Hepatocyte (in vitro differentiated cells): Measurements from ENCODE around the gene SLC29A3. TPM values are rescaled to one million over a fixed set of nuclear protein-coding genes. Genes with fewer than 3 reads are reported as not detected.

ENCODE experiments used
- DNase-seq: peaks from one replicate; pipeline ENCODE4 v3.0.0-alpha.2; 2016; ENCODE audit warnings: low spot score
- H2AFZ ChIP-seq: fragments of 200-600 bp; sonication (generic); 2 replicates; pipeline ENCODE4 v1.6.0; 2016; ENCODE audit warnings: antibody characterized with exemption, mild to moderate bottlenecking
- H3K27ac ChIP-seq: fragments of 200-600 bp; sonication (generic); 2 replicates; pipeline ENCODE4 v1.5.1; 2016; ENCODE audit warnings: mild to moderate bottlenecking
- H3K27me3 ChIP-seq: fragments of 200-600 bp; sonication (generic); 2 replicates; pipeline ENCODE4 v1.6.1; 2016
- H3K36me3 ChIP-seq: fragments of 200-600 bp; sonication (generic); replicated peaks from 2 replicates; pipeline ENCODE4 v1.5.1; 2016; ENCODE audit warnings: low read depth; ENCODE audit not compliant: insufficient read depth
- H3K4me1 ChIP-seq: fragments of 200-600 bp; sonication (generic); 2 replicates; pipeline ENCODE4 v1.5.1; 2016; ENCODE audit warnings: mild to moderate bottlenecking, moderate library complexity; ENCODE audit not compliant: insufficient read depth
- H3K4me2 ChIP-seq: fragments of 200-600 bp; sonication (generic); 2 replicates; pipeline ENCODE4 v1.6.0; 2016
- H3K4me3 ChIP-seq: fragments of 200-600 bp; sonication (generic); 2 replicates; pipeline ENCODE4 v1.5.1; 2016; ENCODE audit warnings: mild to moderate bottlenecking
- H3K79me2 ChIP-seq: fragments of 200-600 bp; sonication (generic); 2 replicates; pipeline ENCODE4 v1.6.0; 2017; ENCODE audit warnings: mild to moderate bottlenecking
- H3K9me2 ChIP-seq: fragments of 200-600 bp; sonication (generic); replicated peaks from 2 replicates; pipeline ENCODE4 v1.6.0; 2017; ENCODE audit warnings: mild to moderate bottlenecking; ENCODE audit not compliant: insufficient read depth
- H3K9me3 ChIP-seq: fragments of 200-600 bp; sonication (generic); 2 replicates; pipeline ENCODE4 v1.5.1; 2016; ENCODE audit warnings: low read depth, mild to moderate bottlenecking
- H4K20me1 ChIP-seq: fragments of 200-600 bp; sonication (generic); 2 replicates; pipeline ENCODE4 v1.6.0; 2016; ENCODE audit warnings: mild to moderate bottlenecking; ENCODE audit not compliant: insufficient read depth, poor library complexity, severe bottlenecking
- CTCF ChIP-seq: fragments of 200-600 bp; sonication (generic); IDR thresholded peaks from 2 replicates; pipeline ENCODE4 v1.5.1; 2016; ENCODE audit warnings: antibody characterized with exemption, mild to moderate bottlenecking; ENCODE audit not compliant: poor library complexity
- EZH2 ChIP-seq: fragments of 200-600 bp; sonication (generic); IDR thresholded peaks from 2 replicates; pipeline ENCODE4 v1.6.1; 2016; ENCODE audit warnings: antibody characterized with exemption, mild to moderate bottlenecking, borderline replicate concordance
- EZH2phosphoT487 ChIP-seq: fragments of 200-600 bp; sonication (generic); IDR thresholded peaks from one replicate; pipeline ENCODE4 v1.6.1; 2018; ENCODE audit warnings: antibody characterized with exemption, mild to moderate bottlenecking, low read depth, moderate library complexity; ENCODE audit not compliant: unreplicated experiment, severe bottlenecking
- WGBS: methylation state at CpG from one replicate; pipeline ENCODE4 v1.1.6; 2016; ENCODE audit warnings: low lambda C conversion rate; ENCODE audit errors: missing lambda C conversion rate; 5-methylcytosine and 5-hydroxymethylcytosine counted together
- polyA plus RNA-seq: library from polyadenylated mRNA; unstranded; fragments of >200 nt; fragmentation: Nextera tagmentation; extraction: Ambion mirVana; gene quantifications from 2 replicates; pipeline ENCODE4 v1.2.1, GENCODE V29; 2016
- total RNA-seq: library from RNA; depleted of rRNA; stranded (reverse); fragments of >200 nt; gene quantifications from 2 replicates; pipeline ENCODE4 v1.2.3, GENCODE V29; 2014

The SLC29A3 gene
- total and polyA plus RNA-seq, 2 experiments from 2014 or later, result 8.4 to 12.0 TPM

GRCh38 chr10:71290331-71290730 is 28.7 kb upstream of the SLC29A3 start:
- H2AFZ ChIP-seq, result no peak overlapping the region
- no peak overlapping the region for H3K4me3 ChIP-seq
- no peak overlapping the region for H3K27ac ChIP-seq
- H3K4me1 ChIP-seq, result peaks cover 8% of the 10 kb centered on the region
- no peaks in the 10 kb centered on the region for H3K27me3 ChIP-seq
- H4K20me1 ChIP-seq, result no peaks in the 10 kb centered on the region
- H3K79me2 ChIP-seq, result no peaks in the 10 kb centered on the region
- H3K4me2 ChIP-seq, result no peak overlapping the region
- TF ChIP-seq CTCF (no peak), EZH2 (no peak), EZH2phosphoT487 (no peak)
- H3K9me2 ChIP-seq, result no peaks in the 10 kb centered on the region
- no peaks in the 10 kb centered on the region for H3K9me3 ChIP-seq
- 76% methylated on average over 3 of the region's 3 CpGs for WGBS
- H3K36me3 ChIP-seq, result no peaks in the 10 kb centered on the region
- DNase-seq, result no peak

GRCh38 chr10:71290806-71291527 is 28.1 kb upstream of the SLC29A3 start:
- Histone ChIP-seq H3K4me2 (no peak overlapping the region), H2AFZ (no peak overlapping the region), H3K9me3 (no peaks in the 10 kb centered on the region), H3K4me3 (no peak overlapping the region), H3K27me3 (no peaks in the 10 kb centered on the region), H3K27ac (no peak overlapping the region), H3K36me3 (no peaks in the 10 kb centered on the region), H3K79me2 (no peaks in the 10 kb centered on the region), H4K20me1 (no peaks in the 10 kb centered on the region), H3K9me2 (no peaks in the 10 kb centered on the region), H3K4me1 (peaks cover 8% of the 10 kb centered on the region)
- 95% methylated on average over 26 of the region's 26 CpGs for WGBS
- DNase-seq, result no peak
- TF ChIP-seq EZH2phosphoT487 (no peak), CTCF (no peak), EZH2 (no peak)

- H2AFZ ChIP-seq, result no peak overlapping the region
- H3K4me3 ChIP-seq, result no peak overlapping the region
- no peaks in the 10 kb centered on the region for H3K79me2 ChIP-seq
- H3K9me3 ChIP-seq, result no peaks in the 10 kb centered on the region
- no peak for DNase-seq
- H3K27ac ChIP-seq, result no peak overlapping the region
- TF ChIP-seq EZH2phosphoT487 (no peak), CTCF (no peak), EZH2 (no peak)
- H3K4me1 ChIP-seq, result peaks cover 8% of the 10 kb centered on the region
- over 99% methylated on average over 13 of the region's 13 CpGs for WGBS
- no peaks in the 10 kb centered on the region for H4K20me1 ChIP-seq
- no peaks in the 10 kb centered on the region for H3K27me3 ChIP-seq
- H3K9me2 ChIP-seq, result no peaks in the 10 kb centered on the region
- no peaks in the 10 kb centered on the region for H3K36me3 ChIP-seq
- no peak overlapping the region for H3K4me2 ChIP-seq
Measured at GRCh38 chr10:71291528-71291900, 27.5 kb upstream of the SLC29A3 start.
